HUES48 (cell line): Measurements from ENCODE around the gene HAUS6.
"Not testable (repeated sequence)": the region's sequence is repeated elsewhere in the genome, so short reads cannot be mapped to it uniquely, and the experiment has no call there.

ENCODE experiments used
- H3K27ac ChIP-seq: one replicate; pipeline ENCODE4 v1.7.0; 2013; ENCODE audit warnings: low read depth, low read length, inconsistent platforms
- H3K27me3 ChIP-seq: 2 replicates; pipeline ENCODE4 v1.6.1; 2013; ENCODE audit warnings: mild to moderate bottlenecking, low read length; ENCODE audit not compliant: control insufficient read depth, insufficient read depth
- H3K36me3 ChIP-seq: 2 replicates; pipeline ENCODE4 v1.6.1; 2013; ENCODE audit warnings: low read length; ENCODE audit not compliant: control insufficient read depth, insufficient read depth
- H3K4me1 ChIP-seq: 2 replicates; pipeline ENCODE4 v1.6.1; 2013; ENCODE audit warnings: mild to moderate bottlenecking, low read length; ENCODE audit not compliant: control insufficient read depth, insufficient read depth
- H3K4me3 ChIP-seq: 2 replicates; pipeline ENCODE4 v1.5.1; 2013; ENCODE audit warnings: mild to moderate bottlenecking, low read depth, low read length
- H3K9ac ChIP-seq: 2 replicates; pipeline ENCODE4 v1.6.1; 2013; ENCODE audit warnings: mild to moderate bottlenecking, low read depth, low read length, moderate library complexity
- H3K9me3 ChIP-seq: 2 replicates; pipeline ENCODE4 v1.6.1; 2013; ENCODE audit warnings: low read length; ENCODE audit not compliant: control insufficient read depth, insufficient read depth

HAUS6 gene

GRCh38 chr9:19028835-19029451, 73.8 kb downstream of the HAUS6 start:
- H3K36me3 ChIP-seq = no peaks in the 10 kb centered on the region
- no peak overlapping the region for H3K9ac ChIP-seq
- no peaks in the 10 kb centered on the region for H3K27me3 ChIP-seq
- no peak overlapping the region for H3K27ac ChIP-seq
- no peaks in the 10 kb centered on the region for H3K9me3 ChIP-seq
- H3K4me1 ChIP-seq = no peaks in the 10 kb centered on the region
- no peak overlapping the region for H3K4me3 ChIP-seq

GRCh38 chr9:19027825-19028224, 74.9 kb downstream of the HAUS6 start:
- H3K9ac ChIP-seq = no peak overlapping the region
- H3K9me3 ChIP-seq = no peaks in the 10 kb centered on the region
- no peaks in the 10 kb centered on the region for H3K27me3 ChIP-seq
- H3K4me1 ChIP-seq = no peaks in the 10 kb centered on the region
- H3K4me3 ChIP-seq = no peak overlapping the region
- no peak overlapping the region for H3K27ac ChIP-seq
- H3K36me3 ChIP-seq = no peaks in the 10 kb centered on the region

- no peaks in the 10 kb centered on the region for H3K4me1 ChIP-seq
- H3K27me3 ChIP-seq = no peaks in the 10 kb centered on the region
- H3K9me3 ChIP-seq = no peaks in the 10 kb centered on the region
These were observed 76.3 kb downstream of the HAUS6 start for GRCh38 chr9:19026375-19026774.

GRCh38 chr9:19023078-19023477, 79.6 kb downstream of the HAUS6 start:
- H3K4me3 ChIP-seq = no peak overlapping the region
- H3K9ac ChIP-seq = no peak overlapping the region
- no peaks in the 10 kb centered on the region for H3K27me3 ChIP-seq
- no peaks in the 10 kb centered on the region for H3K36me3 ChIP-seq
- no peaks in the 10 kb centered on the region for H3K4me1 ChIP-seq
- H3K9me3 ChIP-seq = no peaks in the 10 kb centered on the region
- H3K27ac ChIP-seq = no peak overlapping the region

More at GRCh38 chr9:19026375-19026774, 76.3 kb downstream of the HAUS6 start:
- Histone ChIP-seq H3K9ac (no peak overlapping the region), H3K36me3 (no peaks in the 10 kb centered on the region), H3K27ac (no peak overlapping the region), H3K4me3 (no peak overlapping the region)

- no peak overlapping the region for H3K4me3 ChIP-seq
- no peak overlapping the region for H3K9ac ChIP-seq
- no peaks in the 10 kb centered on the region for H3K36me3 ChIP-seq
- no peaks in the 10 kb centered on the region for H3K4me1 ChIP-seq
- H3K27me3 ChIP-seq = no peaks in the 10 kb centered on the region
- H3K27ac ChIP-seq = no peak overlapping the region
- no peaks in the 10 kb centered on the region for H3K9me3 ChIP-seq
These were observed 80.5 kb downstream of the HAUS6 start for GRCh38 chr9:19022206-19022605.

- H3K4me3 ChIP-seq, H3K27ac ChIP-seq, H3K9me3 ChIP-seq, H3K27me3 ChIP-seq, H3K9ac ChIP-seq, H3K36me3 ChIP-seq, H3K4me1 ChIP-seq: not testable (repeated sequence)
These were observed 81.1 kb downstream of the HAUS6 start for GRCh38 chr9:19021649-19022048.

- H3K27me3 ChIP-seq = no peaks in the 10 kb centered on the region
- no peaks in the 10 kb centered on the region for H3K36me3 ChIP-seq
- H3K9ac ChIP-seq = no peak overlapping the region
These were observed 81.7 kb downstream of the HAUS6 start for GRCh38 chr9:19020886-19021455.

GRCh38 chr9:19018201-19018600, 84.5 kb downstream of the HAUS6 start:
- Histone ChIP-seq H3K27me3 (no peaks in the 10 kb centered on the region), H3K9me3 (no peaks in the 10 kb centered on the region), H3K9ac (no peak overlapping the region), H3K4me3 (no peak overlapping the region), H3K36me3 (no peaks in the 10 kb centered on the region), H3K27ac (no peak overlapping the region), H3K4me1 (no peaks in the 10 kb centered on the region)

More at GRCh38 chr9:19020886-19021455, 81.7 kb downstream of the HAUS6 start:
- no peaks in the 10 kb centered on the region for H3K9me3 ChIP-seq
- H3K4me3 ChIP-seq = no peak overlapping the region
- no peak overlapping the region for H3K27ac ChIP-seq
- no peaks in the 10 kb centered on the region for H3K4me1 ChIP-seq

- H3K36me3 ChIP-seq = no peaks in the 10 kb centered on the region
- no peak overlapping the region for H3K9ac ChIP-seq
- no peaks in the 10 kb centered on the region; the same call in 1 of the 2 replicates for H3K9me3 ChIP-seq
- H3K27me3 ChIP-seq = no peaks in the 10 kb centered on the region
- H3K27ac ChIP-seq = no peak overlapping the region
- no peak overlapping the region for H3K4me3 ChIP-seq
- H3K4me1 ChIP-seq = 0 out of 2 replicates have a peak, but pooled peaks cover 5% of the 10 kb centered on the region
These were observed 93.2 kb downstream of the HAUS6 start for GRCh38 chr9:19009391-19009965.
